Nephron (organoid): Measurements from ENCODE around the gene DNAL1.

Experiments
- H3K27ac Mint-ChIP-seq, 3 experiments: 2 replicates each; pipeline ENCODE4 v1.8.0; 2020; ENCODE audit warnings: mixed read lengths in 3 of 3, mild to moderate bottlenecking in 2 of 3, moderate library complexity in 1 of 3
- H3K27me3 Mint-ChIP-seq: 2 replicates; pipeline ENCODE4 v1.8.0; 2021; ENCODE audit warnings: low read depth, mild to moderate bottlenecking, moderate library complexity, mixed read lengths
- H3K36me3 Mint-ChIP-seq: 2 replicates; pipeline ENCODE4 v1.8.0; 2020; ENCODE audit warnings: low read depth, mixed read lengths
- H3K4me1 Mint-ChIP-seq: 2 replicates; pipeline ENCODE4 v1.8.0; 2020; ENCODE audit warnings: mixed read lengths
- H3K4me3 Mint-ChIP-seq, 3 experiments: 2 replicates each; pipeline ENCODE4 v1.8.0; 2020; ENCODE audit warnings: mild to moderate bottlenecking in 3 of 3, mixed read lengths in 3 of 3, moderate library complexity in 2 of 3
- H3K9me3 Mint-ChIP-seq: 2 replicates; pipeline ENCODE4 v1.8.0; 2020; ENCODE audit warnings: mixed read lengths
- TF ChIP-seq, protein P1 (sequence below), 3 experiments: fragments of 200-600 bp; sonication (generic); IDR thresholded peaks; one replicate each; pipeline ENCODE4 v1.5.0; 2021; ENCODE audit warnings: antibody characterized with exemption in 3 of 3; ENCODE audit not compliant: unreplicated experiment in 3 of 3

The DNAL1 gene

DNA sequence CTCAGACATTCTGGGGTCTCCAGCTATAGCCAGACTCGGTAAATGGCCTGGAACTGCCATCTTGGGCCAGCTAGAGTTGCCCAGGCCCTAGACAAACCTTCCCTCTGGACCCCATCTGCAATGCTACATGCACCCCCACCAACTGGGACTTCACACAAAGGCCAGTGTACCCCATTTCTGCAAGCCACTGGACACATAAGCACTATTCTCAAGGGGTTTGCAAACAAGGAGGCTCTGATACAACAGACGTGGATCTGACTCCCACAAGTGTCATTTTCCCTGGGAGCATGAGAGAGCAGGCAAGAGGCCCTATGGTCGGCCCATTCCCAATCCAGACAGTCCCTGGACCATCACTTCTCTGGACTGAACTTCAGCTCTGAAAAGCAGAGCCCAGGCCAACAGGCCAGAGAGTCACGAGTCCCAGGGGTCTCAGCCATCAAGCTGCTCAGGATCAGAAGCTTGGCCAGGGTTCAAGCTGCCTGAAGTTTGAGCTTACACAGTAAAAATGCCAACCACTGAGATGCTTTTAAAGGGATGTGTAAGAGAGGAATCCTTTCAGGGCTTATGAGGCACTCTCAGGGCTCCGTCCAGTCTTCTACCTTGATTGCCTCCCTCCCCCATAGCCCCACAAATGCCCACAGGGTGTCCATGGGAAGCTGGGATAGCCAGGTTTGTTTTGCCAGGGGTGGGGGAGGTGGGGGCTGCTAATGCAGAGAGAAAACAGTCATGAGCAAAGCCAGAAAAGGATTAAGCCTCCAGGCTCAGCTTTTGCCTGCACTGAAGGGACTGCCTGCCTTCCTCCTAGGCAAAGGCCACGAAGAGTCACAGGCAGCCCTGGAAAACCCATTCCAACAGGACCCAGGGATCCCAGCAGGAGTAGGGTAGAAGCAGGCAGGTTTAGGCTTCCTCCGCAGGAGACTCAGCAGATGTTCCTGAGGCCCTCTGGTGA lies 101.1 kb downstream of the DNAL1 start:
- peak overlapping the region; percentile 76 to 99 (median 86) for H3K27ac Mint-ChIP-seq
- H3K4me3 Mint-ChIP-seq, result peak overlapping the region in 1 of 3 experiments; percentile 39
- H3K9me3 Mint-ChIP-seq, result no peaks in the 10 kb centered on the region
- TF ChIP-seq, protein P1, sequence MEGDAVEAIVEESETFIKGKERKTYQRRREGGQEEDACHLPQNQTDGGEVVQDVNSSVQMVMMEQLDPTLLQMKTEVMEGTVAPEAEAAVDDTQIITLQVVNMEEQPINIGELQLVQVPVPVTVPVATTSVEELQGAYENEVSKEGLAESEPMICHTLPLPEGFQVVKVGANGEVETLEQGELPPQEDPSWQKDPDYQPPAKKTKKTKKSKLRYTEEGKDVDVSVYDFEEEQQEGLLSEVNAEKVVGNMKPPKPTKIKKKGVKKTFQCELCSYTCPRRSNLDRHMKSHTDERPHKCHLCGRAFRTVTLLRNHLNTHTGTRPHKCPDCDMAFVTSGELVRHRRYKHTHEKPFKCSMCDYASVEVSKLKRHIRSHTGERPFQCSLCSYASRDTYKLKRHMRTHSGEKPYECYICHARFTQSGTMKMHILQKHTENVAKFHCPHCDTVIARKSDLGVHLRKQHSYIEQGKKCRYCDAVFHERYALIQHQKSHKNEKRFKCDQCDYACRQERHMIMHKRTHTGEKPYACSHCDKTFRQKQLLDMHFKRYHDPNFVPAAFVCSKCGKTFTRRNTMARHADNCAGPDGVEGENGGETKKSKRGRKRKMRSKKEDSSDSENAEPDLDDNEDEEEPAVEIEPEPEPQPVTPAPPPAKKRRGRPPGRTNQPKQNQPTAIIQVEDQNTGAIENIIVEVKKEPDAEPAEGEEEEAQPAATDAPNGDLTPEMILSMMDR (IDR thresholded peaks at IDR 0.05; ENCODE audit: unreplicated experiment in 3 of 3), result no peak
- no peaks in the 10 kb centered on the region for H3K36me3 Mint-ChIP-seq
- H3K4me1 Mint-ChIP-seq, result peaks cover 98% of the 10 kb centered on the region
- H3K27me3 Mint-ChIP-seq, result no peaks in the 10 kb centered on the region

DNA sequence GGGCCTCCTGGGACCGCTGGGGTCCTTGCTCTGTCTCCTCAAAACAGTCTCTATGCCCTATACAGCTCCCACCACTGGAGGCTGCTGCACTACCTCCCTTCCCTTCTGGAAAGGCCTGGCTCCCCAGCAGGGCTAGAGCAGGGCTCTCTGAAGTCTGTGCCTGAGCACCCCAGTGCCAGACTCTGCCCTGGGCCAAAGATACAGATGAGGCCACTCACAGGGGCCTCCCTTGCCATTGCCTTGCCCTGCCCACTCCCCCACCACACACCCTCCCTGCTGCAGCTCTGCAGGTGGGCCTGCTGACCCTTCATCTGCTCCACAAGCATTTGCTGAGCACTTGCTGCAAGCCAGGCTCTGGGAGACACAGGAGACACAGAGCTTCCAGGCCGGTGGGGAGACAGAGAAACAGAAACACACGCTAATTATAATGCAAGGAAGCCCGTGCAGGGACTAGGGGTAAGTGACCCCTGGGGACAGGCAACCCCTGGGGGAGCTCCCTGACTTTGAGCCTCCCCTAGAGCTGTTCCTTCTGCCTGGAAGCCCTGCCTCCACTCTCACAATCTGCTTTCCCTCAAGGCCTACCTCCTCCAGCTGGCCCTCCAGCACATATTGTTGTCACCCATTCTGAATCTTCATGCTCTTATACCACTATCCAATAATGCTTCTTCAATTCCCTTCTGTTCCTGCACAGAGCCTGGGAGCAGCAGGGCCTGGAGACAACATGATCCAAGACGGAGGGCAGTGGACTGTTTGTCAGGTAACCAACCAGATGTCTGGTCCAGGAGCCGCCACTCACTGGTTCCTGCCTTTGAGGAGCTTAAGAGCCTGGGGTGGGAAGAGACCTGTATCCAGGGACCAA lies 102.0 kb downstream of the DNAL1 start:
- Mint-ChIP-seq H3K9me3 (no peaks in the 10 kb centered on the region), H3K27me3 (no peaks in the 10 kb centered on the region), H3K27ac (peak overlapping the region; percentile 76 to 99 (median 86)), H3K36me3 (no peaks in the 10 kb centered on the region), H3K4me3 (peak overlapping the region in 2 of 3 experiments; percentile 4 to 15), H3K4me1 (peaks cover 91% of the 10 kb centered on the region)
- TF ChIP-seq, protein P1 (IDR thresholded peaks at IDR 0.05; ENCODE audit: unreplicated experiment in 3 of 3), result peak; percentile 16 to 31 (median 29)

DNA sequence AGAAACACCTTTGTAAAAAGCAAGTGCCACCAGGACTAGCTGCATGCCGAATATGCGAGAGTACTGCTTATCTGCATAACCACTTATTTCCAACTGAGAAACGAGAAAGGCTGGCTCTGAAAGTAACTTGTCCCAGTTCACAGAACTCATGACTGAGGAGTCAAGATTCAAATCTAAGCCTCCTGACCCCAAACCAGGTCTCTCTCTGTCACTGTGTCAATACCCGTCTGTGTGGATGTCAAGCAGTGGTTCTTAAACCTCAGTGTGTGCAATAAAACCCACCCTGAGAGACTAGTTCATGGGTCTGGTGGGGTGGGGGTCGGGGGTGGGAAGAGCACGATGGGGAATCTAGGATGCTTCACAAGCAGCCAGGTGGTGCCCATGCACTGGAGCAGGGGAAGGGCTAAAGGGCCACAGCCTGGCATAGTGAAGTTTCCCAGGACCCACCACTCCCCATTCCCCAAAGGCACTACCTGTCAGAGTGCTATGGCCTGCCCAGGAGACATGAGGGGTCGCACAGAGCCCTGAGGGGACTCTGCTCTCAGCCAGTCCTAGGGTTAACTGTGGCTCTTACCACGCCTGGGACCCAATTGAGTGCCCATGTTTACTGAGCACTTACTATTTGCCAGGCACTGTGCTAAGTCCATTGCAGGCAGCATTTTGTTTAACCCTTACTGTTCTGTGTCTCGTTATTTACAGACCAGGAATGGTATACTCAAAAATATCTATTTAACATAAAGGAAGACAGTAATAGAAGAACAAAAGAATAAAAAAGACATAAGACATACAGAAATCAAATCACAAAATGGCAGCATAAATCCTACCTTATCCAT lies 102.8 kb downstream of the DNAL1 start:
- Mint-ChIP-seq H3K27ac (peak overlapping the region; percentile 76 to 99 (median 86)), H3K36me3 (no peaks in the 10 kb centered on the region), H3K4me3 (no peak overlapping the region), H3K27me3 (no peaks in the 10 kb centered on the region), H3K9me3 (no peaks in the 10 kb centered on the region), H3K4me1 (peaks cover 91% of the 10 kb centered on the region)
- TF ChIP-seq, protein P1 (IDR thresholded peaks at IDR 0.05; ENCODE audit: unreplicated experiment in 3 of 3), result no peak

DNA sequence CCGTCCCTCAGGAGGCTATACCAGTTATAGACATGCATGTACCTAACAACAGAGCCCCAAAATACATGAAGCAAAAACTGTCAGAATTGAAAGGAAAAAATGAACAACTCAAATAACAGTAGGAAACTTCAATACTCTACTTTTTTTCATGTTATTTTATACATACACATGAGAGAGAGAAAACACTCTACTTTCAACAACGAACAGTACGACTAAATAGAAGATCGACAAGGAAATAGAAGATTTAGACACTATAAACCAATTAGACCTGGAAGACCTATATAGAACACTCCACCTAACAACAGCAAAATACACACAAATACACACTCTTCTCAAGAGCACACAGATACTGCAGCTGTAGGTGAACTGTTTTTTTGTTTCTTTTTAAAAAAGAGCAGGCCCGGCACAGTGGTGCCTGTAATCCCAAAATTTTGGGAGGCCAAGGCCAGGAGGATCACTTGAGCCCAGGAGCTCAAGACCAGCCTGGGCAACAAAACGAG lies 104.1 kb downstream of the DNAL1 start:
- TF ChIP-seq, protein P1 (IDR thresholded peaks at IDR 0.05; ENCODE audit: unreplicated experiment in 3 of 3), result no peak
- Mint-ChIP-seq H3K4me1 (peaks cover 91% of the 10 kb centered on the region), H3K27ac (peak overlapping the region; percentile 61 to 89 (median 62)), H3K27me3 (no peaks in the 10 kb centered on the region), H3K4me3 (no peak overlapping the region), H3K36me3 (no peaks in the 10 kb centered on the region), H3K9me3 (no peaks in the 10 kb centered on the region)
